Measurements from ENCODE around the gene FBH1.

The FBH1 gene

GRCh38 chr10:5910323-5911100 is 20.5 kb downstream of the FBH1 start:
- DNase-seq (ENCODE audit: insufficient read length, low spot score): no peak
- TF ChIP-seq CTCF (IDR thresholded peaks at IDR 0.05; ENCODE audit: insufficient read depth, missing control alignments): no peak
- no peak for FAIRE-seq

DNA sequence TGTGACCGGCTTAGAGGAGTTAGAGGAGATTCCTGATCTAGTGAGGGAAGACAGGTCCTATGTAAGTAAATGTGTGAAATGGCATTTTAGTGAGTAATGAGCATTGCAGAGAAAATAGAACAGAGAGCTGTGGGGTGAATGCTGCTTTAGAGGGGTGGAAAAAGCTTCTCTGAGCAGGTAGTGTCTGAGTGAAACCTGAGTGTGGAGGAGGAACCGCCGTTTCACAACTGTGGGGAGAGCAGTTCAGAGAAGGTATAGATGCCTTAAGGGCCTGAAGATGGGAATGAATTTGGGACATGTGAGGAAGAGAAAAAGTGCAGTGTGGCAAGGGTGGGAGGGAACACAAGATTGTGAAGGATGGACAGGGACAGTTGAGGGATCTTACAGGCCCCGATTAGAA is 21.6 kb downstream of the FBH1 start:
- no peak for DNase-seq (ENCODE audit: insufficient read length, low spot score)
- no peak for TF ChIP-seq CTCF (IDR thresholded peaks at IDR 0.05; ENCODE audit: insufficient read depth, missing control alignments)
- FAIRE-seq: no peak

- FAIRE-seq: no peak
- TF ChIP-seq CTCF (IDR thresholded peaks at IDR 0.05; ENCODE audit: insufficient read depth, missing control alignments): no peak
- DNase-seq (ENCODE audit: insufficient read length, low spot score): no peak
These were observed 23.7 kb downstream of the FBH1 start for GRCh38 chr10:5913736-5914135.

DNA sequence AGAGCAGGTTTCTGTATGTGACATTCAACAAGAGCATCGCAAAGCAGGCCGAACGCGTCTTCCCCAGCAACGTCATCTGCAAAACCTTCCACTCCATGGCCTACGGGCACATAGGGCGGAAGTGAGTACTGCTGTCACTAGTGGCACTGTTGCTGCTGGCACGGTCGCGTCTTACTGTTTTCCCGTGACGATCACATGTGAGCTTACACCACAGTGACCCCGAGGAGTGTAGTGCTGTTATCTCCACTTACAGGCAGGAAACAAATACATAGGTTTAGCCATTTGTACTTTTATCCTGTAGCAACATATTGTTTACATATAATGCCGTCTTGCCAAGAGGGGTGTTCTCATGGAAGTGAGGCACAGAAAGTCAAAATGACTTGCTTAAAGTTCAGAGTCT is 25.4 kb downstream of the FBH1 start:
- DNase-seq (ENCODE audit: insufficient read length, low spot score) (no peak), FAIRE-seq (no peak)
- no peak for TF ChIP-seq CTCF (IDR thresholded peaks at IDR 0.05; ENCODE audit: insufficient read depth, missing control alignments)

GRCh38 chr10:5917305-5917704 is 27.3 kb downstream of the FBH1 start:
- no peak for TF ChIP-seq CTCF (IDR thresholded peaks at IDR 0.05; ENCODE audit: insufficient read depth, missing control alignments)

DNA sequence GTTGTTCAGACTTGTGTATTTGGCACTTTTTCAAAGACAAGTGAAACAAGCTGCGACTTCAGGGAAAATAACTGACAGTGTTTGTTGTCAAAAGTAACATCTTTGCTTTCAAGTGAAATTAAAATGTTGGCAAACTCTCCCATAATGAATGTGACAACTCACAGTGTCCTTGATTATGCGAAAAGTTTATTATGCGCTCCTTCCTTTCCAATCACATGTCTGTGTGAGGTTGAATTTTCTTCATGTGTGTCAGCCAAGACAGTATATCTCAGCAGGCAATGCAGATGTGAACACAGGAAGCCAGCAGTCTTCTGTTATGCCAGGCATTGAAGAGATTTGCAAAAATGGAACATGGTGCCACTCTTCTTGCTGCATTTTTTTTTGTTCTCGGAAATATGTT is 28.7 kb downstream of the FBH1 start:
- DNase-seq (ENCODE audit: insufficient read length, low spot score) (no peak), FAIRE-seq (no peak)
- no peak for TF ChIP-seq CTCF (IDR thresholded peaks at IDR 0.05; ENCODE audit: insufficient read depth, missing control alignments)

More at GRCh38 chr10:5917305-5917704, 27.3 kb downstream of the FBH1 start:
- DNase-seq (ENCODE audit: insufficient read length, low spot score): no peak
- no peak for FAIRE-seq

DNA sequence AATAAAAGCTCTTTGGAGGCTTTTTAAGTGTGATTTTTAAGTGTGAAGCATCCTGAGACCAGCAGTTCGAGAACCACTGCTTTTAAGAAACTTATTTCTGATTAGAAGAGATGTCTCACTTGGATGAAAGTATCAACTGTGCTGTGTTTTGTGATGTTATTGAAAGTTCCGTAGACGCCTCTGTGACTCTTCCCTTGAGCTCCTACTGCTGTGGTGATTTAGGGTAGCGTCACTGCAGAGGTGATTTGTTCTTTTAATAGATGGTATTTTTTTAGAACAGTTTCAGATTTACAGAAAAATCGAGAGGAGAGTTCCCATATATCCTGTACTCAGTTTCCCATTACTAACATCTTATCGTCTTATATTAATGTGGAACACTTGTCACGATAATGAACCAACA is 29.5 kb downstream of the FBH1 start:
- no peak for TF ChIP-seq CTCF (IDR thresholded peaks at IDR 0.05; ENCODE audit: insufficient read depth, missing control alignments)
- FAIRE-seq: no peak
- DNase-seq (ENCODE audit: insufficient read length, low spot score): no peak
